RWPE1 (cell line): ENCODE measurements around the gene AUTS2.

Experiments used
- CTCF ChIA-PET: fragments of 350-600 bp; sonication (Branson Sonifier 250); formaldehyde crosslinking; extraction: SDS; loops from one replicate; lab custom pipeline; 2021; lab: Yijun Ruan, JAX
- POLR2A ChIA-PET: fragments of 400-600 bp; formaldehyde crosslinking; extraction: SDS; loops from one replicate; lab custom pipeline; 2020; ENCODE audit warnings: antibody characterized with exemption; ENCODE audit not compliant: low non-redundant PET; lab: Yijun Ruan, JAX
- DNase-seq: peaks from one replicate; pipeline ENCODE4 v3.0.0; 2012; ENCODE audit warnings: low spot score
- H3K27ac ChIP-seq: fragments of 450-650 bp; 2 replicates; pipeline ENCODE4 v1.5.1; 2017
- CTCF ChIP-seq: fragments of 450-650 bp; conservative IDR thresholded peaks from 2 replicates; pipeline ENCODE4 v1.5.1; 2017; ENCODE audit warnings: low read depth, mild to moderate bottlenecking

AUTS2 gene

GRCh38 chr7:70303309-70303708, 705.0 kb downstream of the AUTS2 start:
- TF ChIP-seq CTCF: no peak
- no peak overlapping the region for H3K27ac ChIP-seq
- ChIA-PET CTCF (no interaction called here), POLR2A (no interaction called here)
- DNase-seq: no peak

GRCh38 chr7:70303780-70304179, 705.5 kb downstream of the AUTS2 start:
- H3K27ac ChIP-seq: no peak overlapping the region
- no peak for TF ChIP-seq CTCF
- ChIA-PET CTCF (no interaction called here), POLR2A (no interaction called here)
- no peak for DNase-seq

DNA sequence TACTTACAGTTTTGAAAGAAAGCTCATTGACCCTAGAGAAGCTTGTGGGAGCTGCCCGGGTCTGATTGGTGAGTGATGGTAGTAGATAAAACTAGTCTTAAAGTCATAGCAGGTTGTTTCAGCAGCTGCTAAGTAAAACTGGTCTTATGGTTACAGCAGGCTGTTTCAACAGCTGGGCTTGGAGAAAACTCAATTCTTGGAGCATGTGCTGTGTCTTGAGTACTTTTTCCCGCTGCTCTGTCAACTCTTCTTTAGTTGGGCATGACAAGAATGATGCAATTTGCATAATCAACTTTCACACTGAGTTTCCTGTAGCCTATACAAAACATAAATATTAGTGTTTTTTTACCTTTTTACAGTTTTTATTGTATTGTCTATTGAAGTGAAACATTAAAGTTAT, 707.9 kb downstream of the AUTS2 start:
- POLR2A ChIA-PET: no interaction called here
- CTCF ChIA-PET: no interaction called here
- no peak for DNase-seq
- H3K27ac ChIP-seq: no peak overlapping the region
- no peak for TF ChIP-seq CTCF

DNA sequence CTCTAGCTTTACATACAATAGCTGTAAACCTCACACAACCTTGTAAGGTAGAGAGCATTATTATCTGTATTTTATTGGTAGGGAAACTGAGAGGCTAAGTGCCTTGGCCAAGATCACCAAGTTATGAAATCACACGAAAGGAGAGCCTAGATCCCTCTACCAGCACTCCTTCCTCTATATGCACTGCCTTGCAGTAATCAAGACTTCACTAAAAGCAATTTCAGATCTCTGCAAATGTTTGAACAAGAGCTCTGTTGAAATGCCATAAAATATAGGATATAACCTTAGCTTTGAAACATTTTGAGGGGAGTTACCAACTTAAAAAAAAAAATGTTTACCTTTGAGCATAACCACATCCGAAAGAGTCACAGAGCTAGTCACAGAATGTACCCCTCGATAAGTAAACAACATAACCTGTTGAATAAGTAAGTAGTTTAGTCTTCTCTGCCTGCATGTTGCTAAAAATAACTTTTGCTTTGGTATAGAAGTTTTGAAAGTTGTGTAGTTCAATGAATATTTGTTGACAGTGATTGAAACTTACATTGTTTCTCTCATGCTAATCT, 709.4 kb downstream of the AUTS2 start:
- no peak for DNase-seq
- CTCF ChIA-PET: no interaction called here
- POLR2A ChIA-PET: no interaction called here
- H3K27ac ChIP-seq: no peak overlapping the region
- TF ChIP-seq CTCF: no peak

DNA sequence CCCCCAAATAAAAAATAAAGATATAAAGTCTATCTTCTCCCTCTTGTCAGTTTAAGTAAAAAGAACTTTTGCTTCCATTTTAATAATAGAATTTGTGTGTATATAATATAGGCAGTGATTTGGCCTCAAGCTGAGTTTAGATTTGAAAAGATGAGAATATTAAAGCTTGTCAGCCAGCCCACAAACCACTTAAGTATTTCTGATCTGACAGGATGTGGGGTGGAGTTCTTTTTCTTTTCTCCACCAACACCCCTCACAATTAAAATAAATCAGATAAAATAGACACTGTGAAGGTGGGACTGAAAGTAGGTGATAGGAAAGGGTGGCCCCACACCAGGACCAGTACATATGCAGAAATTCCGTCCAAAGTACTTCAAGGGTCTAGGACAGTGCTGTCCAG, 714.1 kb downstream of the AUTS2 start:
- POLR2A ChIA-PET: no interaction called here
- TF ChIP-seq CTCF: no peak
- no peak for DNase-seq
- CTCF ChIA-PET: no interaction called here
- no peak overlapping the region for H3K27ac ChIP-seq

- H3K27ac ChIP-seq: no peak overlapping the region
- ChIA-PET POLR2A (no interaction called here), CTCF (no interaction called here)
- TF ChIP-seq CTCF: no peak
- DNase-seq: no peak
These were observed 715.0 kb downstream of the AUTS2 start for GRCh38 chr7:70313271-70313670.
